Stimulated activated CD4-positive, alpha-beta T cell treated with anti-CD3 and anti-CD28 coated beads, TNF-alpha, amount 100 ng/mL, for 1 hour (primary cell): ENCODE results near the gene FAM193A.
"Not testable (repeated sequence)": the region's sequence is repeated elsewhere in the genome, so short reads cannot be mapped to it uniquely, and the experiment has no call there.

Experiments used
- DNase-seq, 3 donors: peaks; one replicate each; pipeline ENCODE4 v3.0.0-alpha.2; 2020; ENCODE audit warnings: low read depth in 3 of 3, low spot score in 1 of 3

The FAM193A gene

GRCh38 chr4:2607822-2608221, 71.4 kb downstream of the FAM193A start:
- DNase-seq: no peak

- no peak for DNase-seq
Observed at GRCh38 chr4:2608291-2608690, 71.8 kb downstream of the FAM193A start.

GRCh38 chr4:2615821-2616220, 79.4 kb downstream of the FAM193A start:
- no peak for DNase-seq

- DNase-seq: no peak
Observed at GRCh38 chr4:2617955-2618354, 81.5 kb downstream of the FAM193A start.

GRCh38 chr4:2618729-2619128, 82.3 kb downstream of the FAM193A start:
- DNase-seq: not testable (repeated sequence)

- no peak for DNase-seq
Observed at GRCh38 chr4:2619459-2619858, 83.0 kb downstream of the FAM193A start.

GRCh38 chr4:2621419-2621818, 85.0 kb downstream of the FAM193A start:
- DNase-seq: no peak

GRCh38 chr4:2623442-2623841, 87.0 kb downstream of the FAM193A start:
- no peak for DNase-seq

- DNase-seq: no peak
Observed at GRCh38 chr4:2624782-2625530, 88.5 kb downstream of the FAM193A start.

- DNase-seq: no peak
Observed at GRCh38 chr4:2626231-2626630, 89.8 kb downstream of the FAM193A start.

- no peak for DNase-seq
Observed at GRCh38 chr4:2630556-2631273, 94.3 kb downstream of the FAM193A start.

- DNase-seq: no peak
Observed at GRCh38 chr4:2634014-2634413, 97.6 kb downstream of the FAM193A start.

GRCh38 chr4:2636331-2636730, 99.9 kb downstream of the FAM193A start:
- DNase-seq: no peak

GRCh38 chr4:2636994-2637393, 100.5 kb downstream of the FAM193A start:
- not testable (repeated sequence) for DNase-seq

GRCh38 chr4:2637956-2638552, 101.6 kb downstream of the FAM193A start:
- DNase-seq: no peak

GRCh38 chr4:2638730-2639129, 102.3 kb downstream of the FAM193A start:
- DNase-seq: no peak

GRCh38 chr4:2642968-2643367, 106.5 kb downstream of the FAM193A start:
- DNase-seq: no peak

- no peak for DNase-seq
Observed at GRCh38 chr4:2643555-2643954, 107.1 kb downstream of the FAM193A start.

GRCh38 chr4:2646396-2647149, 110.1 kb downstream of the FAM193A start:
- DNase-seq: no peak

- no peak for DNase-seq
Observed at GRCh38 chr4:2647403-2648158, 111.1 kb downstream of the FAM193A start.
